ENCODE data around the gene PILRB. TPM values are rescaled to one million over a fixed set of nuclear protein-coding genes. Genes with fewer than 3 reads are reported as not detected.

Gene PILRB
- total RNA-seq, 1 donor from 2014 or later: 14.5 TPM

DNA sequence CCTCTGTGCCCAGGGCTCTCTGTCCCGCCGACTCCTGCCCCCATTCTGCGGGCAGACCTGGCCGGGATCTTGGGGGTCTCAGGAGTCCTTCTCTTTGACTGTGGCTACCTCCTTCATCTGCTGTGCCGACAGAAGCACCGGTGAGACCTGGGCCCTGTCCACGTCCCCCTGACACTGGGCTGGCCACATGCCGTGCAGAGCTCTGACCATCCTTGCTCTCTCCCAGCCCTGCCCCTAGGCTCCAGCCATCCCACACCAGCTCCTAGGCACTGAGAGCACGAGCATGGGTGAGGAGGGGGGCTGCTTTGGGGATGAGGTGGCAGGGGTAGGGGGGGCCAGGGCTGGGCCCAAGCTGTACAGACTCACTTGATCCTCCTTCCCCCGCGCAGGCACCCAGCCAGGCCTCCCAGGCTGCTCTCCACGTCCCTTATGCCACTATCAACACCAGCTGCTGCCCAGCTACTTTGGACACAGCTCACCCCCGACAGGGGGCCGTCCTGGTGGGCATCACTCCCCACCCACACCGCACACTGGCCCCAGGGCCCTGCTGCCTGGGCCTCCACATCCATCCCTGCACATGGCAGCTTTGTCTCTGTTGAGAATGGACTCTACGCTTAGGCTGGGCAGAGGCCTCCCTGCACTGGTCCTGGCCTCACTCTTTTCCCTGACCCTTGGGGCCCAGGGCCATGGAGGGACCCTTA is 4.8 kb upstream of the PILRB start:
- no peak overlapping the region for H3K4me3 ChIP-seq (ENCODE audit: low read depth, low read length)
- TF ChIP-seq, protein P1, sequence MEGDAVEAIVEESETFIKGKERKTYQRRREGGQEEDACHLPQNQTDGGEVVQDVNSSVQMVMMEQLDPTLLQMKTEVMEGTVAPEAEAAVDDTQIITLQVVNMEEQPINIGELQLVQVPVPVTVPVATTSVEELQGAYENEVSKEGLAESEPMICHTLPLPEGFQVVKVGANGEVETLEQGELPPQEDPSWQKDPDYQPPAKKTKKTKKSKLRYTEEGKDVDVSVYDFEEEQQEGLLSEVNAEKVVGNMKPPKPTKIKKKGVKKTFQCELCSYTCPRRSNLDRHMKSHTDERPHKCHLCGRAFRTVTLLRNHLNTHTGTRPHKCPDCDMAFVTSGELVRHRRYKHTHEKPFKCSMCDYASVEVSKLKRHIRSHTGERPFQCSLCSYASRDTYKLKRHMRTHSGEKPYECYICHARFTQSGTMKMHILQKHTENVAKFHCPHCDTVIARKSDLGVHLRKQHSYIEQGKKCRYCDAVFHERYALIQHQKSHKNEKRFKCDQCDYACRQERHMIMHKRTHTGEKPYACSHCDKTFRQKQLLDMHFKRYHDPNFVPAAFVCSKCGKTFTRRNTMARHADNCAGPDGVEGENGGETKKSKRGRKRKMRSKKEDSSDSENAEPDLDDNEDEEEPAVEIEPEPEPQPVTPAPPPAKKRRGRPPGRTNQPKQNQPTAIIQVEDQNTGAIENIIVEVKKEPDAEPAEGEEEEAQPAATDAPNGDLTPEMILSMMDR (conservative IDR thresholded peaks at IDR 0.05; ENCODE audit: low read depth, low read length): no peak
- DNase-seq (ENCODE audit: low read depth): no peak

DNA sequence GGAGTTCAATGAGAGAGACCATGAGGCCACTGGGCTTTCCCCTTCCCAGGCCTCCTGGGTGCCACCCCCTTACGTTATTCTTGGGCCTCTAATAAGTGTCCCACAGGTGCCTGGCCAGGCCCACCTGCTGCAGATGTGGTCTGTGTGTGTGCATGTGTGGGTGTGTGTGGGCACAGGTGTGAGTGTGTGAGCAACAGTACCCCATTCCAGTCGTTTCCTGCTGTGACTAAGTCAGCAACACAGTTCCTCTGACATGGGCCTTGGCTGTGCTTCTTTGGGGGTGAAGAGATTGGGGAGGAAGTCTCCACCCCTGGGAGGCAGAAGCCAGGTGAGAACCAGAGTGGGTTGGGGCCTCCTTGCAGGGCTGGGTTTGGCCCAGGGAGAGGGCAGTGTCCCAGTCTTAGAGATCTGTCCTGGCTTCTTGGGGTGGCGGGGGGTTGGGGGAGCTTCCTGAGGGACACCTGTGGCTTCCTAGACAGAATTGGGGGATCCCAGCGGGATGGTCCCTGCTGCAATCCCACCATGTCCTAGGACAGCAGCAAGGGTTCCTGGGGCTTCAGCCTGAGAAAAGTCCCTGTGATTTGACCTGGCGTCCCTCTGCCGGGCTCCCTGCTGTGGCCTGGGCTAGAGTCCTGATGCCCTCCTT is 4.1 kb upstream of the PILRB start:
- TF ChIP-seq, protein P1 (conservative IDR thresholded peaks at IDR 0.05; ENCODE audit: low read depth, low read length): no peak
- DNase-seq (ENCODE audit: low read depth): no peak
- no peak overlapping the region for H3K4me3 ChIP-seq (ENCODE audit: low read depth, low read length)

DNA sequence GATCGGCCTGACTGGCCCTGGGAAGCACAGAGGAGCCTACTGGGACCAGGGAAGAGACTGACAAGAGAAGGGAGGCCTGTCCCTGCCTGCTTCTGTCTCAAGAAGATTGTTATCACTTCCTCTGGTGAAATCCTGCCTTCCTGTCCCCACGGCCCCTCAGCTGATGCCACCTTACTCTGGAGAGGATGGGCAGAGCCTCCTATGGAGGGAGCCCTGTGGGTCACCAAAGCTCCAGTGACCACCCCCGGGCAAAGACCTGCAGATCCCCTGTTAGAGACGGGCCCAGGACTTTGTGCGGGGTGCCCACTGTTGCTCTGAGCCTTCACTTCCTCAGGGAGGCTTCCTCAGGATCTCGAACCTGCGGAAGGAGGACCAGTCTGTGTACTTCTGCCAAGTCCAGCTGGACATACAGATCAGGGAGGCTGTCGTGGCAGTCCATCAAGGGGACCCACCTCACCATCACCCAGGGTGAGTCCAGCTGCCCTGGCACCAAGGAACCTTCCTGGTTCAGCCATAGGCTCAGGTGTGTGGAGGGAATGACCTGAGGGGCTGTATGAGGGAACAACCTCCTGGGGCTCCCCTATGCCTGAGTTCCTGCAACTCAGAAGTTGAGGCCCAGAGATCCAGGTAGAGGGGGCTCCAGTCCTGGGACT is 1.4 kb upstream of the PILRB start:
- DNase-seq (ENCODE audit: low read depth): no peak
- no peak overlapping the region for H3K4me3 ChIP-seq (ENCODE audit: low read depth, low read length)
- TF ChIP-seq, protein P1 (conservative IDR thresholded peaks at IDR 0.05; ENCODE audit: low read depth, low read length): no peak

DNA sequence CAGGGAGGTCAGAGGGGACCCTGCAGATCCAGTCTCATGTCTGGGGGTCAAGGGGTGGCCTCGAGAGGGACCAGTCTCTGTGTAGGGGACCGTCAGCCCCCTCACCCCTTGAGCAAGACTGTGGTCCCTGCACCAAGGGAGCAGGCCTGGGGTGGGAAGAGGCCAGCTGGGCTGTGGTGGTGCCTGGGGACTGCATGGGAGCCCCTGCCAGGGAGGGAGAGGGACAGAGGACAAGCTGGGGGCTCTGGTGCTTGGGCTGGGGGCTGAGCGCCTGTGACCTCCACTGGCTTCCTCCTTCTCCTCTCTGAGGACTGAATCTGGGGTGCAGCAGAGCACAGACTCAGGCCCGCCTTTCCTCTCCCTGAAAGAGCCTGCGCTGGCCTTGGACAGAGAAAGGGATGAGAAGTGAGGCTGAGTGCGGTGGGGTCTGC is 771 bp upstream of the PILRB start:
- no peak for DNase-seq (ENCODE audit: low read depth)
- TF ChIP-seq, protein P1 (conservative IDR thresholded peaks at IDR 0.05; ENCODE audit: low read depth, low read length): no peak
- no peak overlapping the region for H3K4me3 ChIP-seq (ENCODE audit: low read depth, low read length)

DNA sequence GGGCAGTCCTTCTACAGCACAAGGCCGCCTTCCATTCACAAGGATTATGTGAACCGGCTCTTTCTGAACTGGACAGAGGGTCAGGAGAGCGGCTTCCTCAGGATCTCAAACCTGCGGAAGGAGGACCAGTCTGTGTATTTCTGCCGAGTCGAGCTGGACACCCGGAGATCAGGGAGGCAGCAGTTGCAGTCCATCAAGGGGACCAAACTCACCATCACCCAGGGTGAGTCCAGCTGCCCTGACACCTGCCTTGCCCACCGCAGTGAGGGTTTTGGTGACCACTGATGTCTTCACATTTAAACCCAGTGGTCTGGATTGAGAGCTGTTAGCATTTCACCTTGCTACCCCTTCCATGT is 918 bp downstream of the PILRB start:
- TF ChIP-seq, protein P1 (conservative IDR thresholded peaks at IDR 0.05; ENCODE audit: low read depth, low read length): no peak
- DNase-seq (ENCODE audit: low read depth): no peak
- H3K4me3 ChIP-seq (ENCODE audit: low read depth, low read length): no peak overlapping the region

DNA sequence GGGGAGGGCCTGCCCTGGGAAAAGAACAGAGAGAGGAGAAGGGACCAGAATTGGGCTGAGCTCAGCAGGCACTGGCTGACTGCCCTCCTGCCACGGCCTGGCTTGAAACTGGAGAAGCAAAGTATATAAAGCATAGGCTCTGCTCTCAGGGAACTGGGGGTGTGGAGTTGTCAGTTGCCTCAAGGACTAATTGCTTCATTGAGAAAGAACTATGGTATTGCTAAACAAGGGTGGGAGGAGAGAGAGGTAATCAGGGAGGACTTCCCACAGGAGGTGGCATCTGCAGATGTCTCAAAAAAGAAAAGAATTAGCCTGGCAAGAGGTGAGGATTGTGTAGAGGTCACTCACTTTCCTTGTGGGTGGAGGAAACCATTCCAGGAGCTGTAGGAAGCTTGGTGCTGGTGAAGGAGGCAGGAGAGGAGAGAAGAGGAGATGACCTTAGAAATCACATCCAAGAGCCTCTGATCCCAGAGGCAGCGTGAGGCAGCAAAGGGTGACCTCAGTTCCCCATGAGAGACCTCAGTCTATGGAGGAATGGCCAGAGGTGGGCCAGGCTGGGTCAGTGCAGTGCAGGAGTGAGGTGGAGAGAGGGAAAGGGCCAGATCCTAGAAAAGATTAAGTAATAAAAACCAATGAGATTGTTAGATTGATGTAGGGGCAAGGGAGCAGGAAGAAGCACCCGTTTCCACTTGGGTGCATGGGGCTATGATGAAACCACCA is 2.4 kb downstream of the PILRB start:
- TF ChIP-seq, protein P1 (conservative IDR thresholded peaks at IDR 0.05; ENCODE audit: low read depth, low read length): no peak
- no peak for DNase-seq (ENCODE audit: low read depth)
- H3K4me3 ChIP-seq (ENCODE audit: low read depth, low read length): no peak overlapping the region

Measured in epithelial cell of proximal tubule (primary cell).